HTR-8/SVneo (cell line): ENCODE results near the gene SGSH.

ENCODE experiments used
- DNase-seq: peaks from one replicate; pipeline ENCODE4 v3.0.0; 2011; ENCODE audit warnings: low spot score, mixed read lengths; ENCODE audit not compliant: insufficient read length
- FAIRE-seq: peaks from 2 replicates; lab custom pipeline; 2011; peaks lifted over from hg19 to GRCh38; lab: Jason Lieb, UNC

Gene SGSH

GRCh38 chr17:80191865-80192661, 28.1 kb downstream of the SGSH start:
- DNase-seq (no peak), FAIRE-seq (no peak)

GRCh38 chr17:80191192-80191591, 28.9 kb downstream of the SGSH start:
- no peak for DNase-seq
- FAIRE-seq, result no peak

- FAIRE-seq, result no peak
- DNase-seq, result no peak
Measured at GRCh38 chr17:80190716-80191115, 29.4 kb downstream of the SGSH start.

- DNase-seq (no peak), FAIRE-seq (no peak)
Measured at GRCh38 chr17:80189611-80190010, 30.5 kb downstream of the SGSH start.

GRCh38 chr17:80187515-80187941, 32.6 kb downstream of the SGSH start:
- no peak for FAIRE-seq
- DNase-seq, result no peak

- FAIRE-seq (no peak), DNase-seq (no peak)
Measured at GRCh38 chr17:80187090-80187489, 33.0 kb downstream of the SGSH start.

GRCh38 chr17:80185968-80186367, 34.2 kb downstream of the SGSH start:
- FAIRE-seq (no peak), DNase-seq (no peak)

GRCh38 chr17:80184423-80184714, 35.8 kb downstream of the SGSH start:
- DNase-seq, result no peak
- FAIRE-seq, result no peak

GRCh38 chr17:80183581-80184422, 36.3 kb downstream of the SGSH start:
- FAIRE-seq (no peak), DNase-seq (no peak)

GRCh38 chr17:80182845-80183223, 37.3 kb downstream of the SGSH start:
- DNase-seq (no peak), FAIRE-seq (no peak)

- FAIRE-seq (no peak), DNase-seq (no peak)
Measured at GRCh38 chr17:80182118-80182844, 37.9 kb downstream of the SGSH start.

GRCh38 chr17:80181431-80181830, 38.7 kb downstream of the SGSH start:
- no peak for DNase-seq
- no peak for FAIRE-seq

- FAIRE-seq, result no peak
- no peak for DNase-seq
Measured at GRCh38 chr17:80180192-80180591, 39.9 kb downstream of the SGSH start.

- DNase-seq (no peak), FAIRE-seq (no peak)
Measured at GRCh38 chr17:80177986-80178595, 42.0 kb downstream of the SGSH start.

GRCh38 chr17:80176757-80177156, 43.4 kb downstream of the SGSH start:
- FAIRE-seq (no peak), DNase-seq (no peak)

- no peak for DNase-seq
- FAIRE-seq, result no peak
Measured at GRCh38 chr17:80173916-80174315, 46.2 kb downstream of the SGSH start.

- no peak for DNase-seq
- no peak for FAIRE-seq
Measured at GRCh38 chr17:80173126-80173525, 47.0 kb downstream of the SGSH start.

GRCh38 chr17:80171681-80172080, 48.5 kb downstream of the SGSH start:
- FAIRE-seq, result no peak

GRCh38 chr17:80169784-80170500, 50.2 kb downstream of the SGSH start, which contains the start of gene CARD14:
Gene CARD14 (plus strand): TSS chr17:80170030. CDS start chr17:80181439, 11,409 bp downstream.
- no peak for DNase-seq
- FAIRE-seq, result no peak

More at GRCh38 chr17:80171681-80172080, 48.5 kb downstream of the SGSH start:
- no peak for DNase-seq

- no peak for FAIRE-seq
- DNase-seq, result no peak
Measured at GRCh38 chr17:80169107-80169506, 51.0 kb downstream of the SGSH start.
